ENCODE measurements around the gene PUS7.

- TF ChIP-seq POLR2A (IDR thresholded peaks at IDR 0.05; ENCODE audit: low read depth, low read length) (no peak), TAF1 (IDR thresholded peaks at IDR 0.05; ENCODE audit: low read depth, low read length) (no peak)
Observed at GRCh38 chr7:105512926-105513526, 9.0 kb downstream of the PUS7 start.

Measured in GM12891 (cell line).